ENCODE data around the gene CRLF1. TPM values are rescaled to one million over a fixed set of nuclear protein-coding genes. Genes with fewer than 3 reads are reported as not detected.
A peak's percentile ranks its signal among the peaks of the same experiment; 100 is the strongest.

CRLF1 gene
- total and polyA plus RNA-seq, 10 of the 15 experiments (the other 5 are each of a cell fraction or from before 2014, with no cell fraction given): 0.10 to 1.2 (median 0.49) TPM; not detected in 4

- TF ChIP-seq POLR2A (IDR thresholded peaks at IDR 0.05; ENCODE audit: low read depth, low read length): peak; percentile 75
- TF ChIP-seq NFXL1 (IDR thresholded peaks at IDR 0.05; ENCODE audit: borderline replicate concordance): no peak
- no peak for TF ChIP-seq NFYB (IDR thresholded peaks at IDR 0.05; ENCODE audit: insufficient read depth, low read depth, low read length)
- TF ChIP-seq IKZF2 (IDR thresholded peaks at IDR 0.05): peak in 1 of 2 experiments; percentile 26; a peak in 2 of 4 replicates
- TF ChIP-seq BRCA1 (IDR thresholded peaks at IDR 0.05; ENCODE audit: low read depth, low read length): no peak
- TF ChIP-seq NKRF (conservative IDR thresholded peaks at IDR 0.05): no peak
- TF ChIP-seq CHD2 (IDR thresholded peaks at IDR 0.05; ENCODE audit: borderline replicate concordance, low read depth, low read length): peak; percentile 80
- no peak for TF ChIP-seq FOS (IDR thresholded peaks at IDR 0.05; ENCODE audit: borderline replicate concordance, extremely low read depth, insufficient read length)
- peak; percentile 36; the same call in 1 of the 2 replicates for TF ChIP-seq ZNF687 (IDR thresholded peaks at IDR 0.05)
- peak in 1 of 2 experiments; percentile 40; a peak in 1 of 4 replicates for TF ChIP-seq BHLHE40 (IDR thresholded peaks at IDR 0.05; ENCODE audit: borderline replicate concordance in 1 of 2, low read depth in 2 of 2, low read length in 1 of 2)
- peak; percentile 60; the same call in 1 of the 2 replicates for TF ChIP-seq MLLT1 (IDR thresholded peaks at IDR 0.05)
- no peak for TF ChIP-seq SRF (IDR thresholded peaks at IDR 0.05; ENCODE audit: low read depth in 2 of 2, low read length in 2 of 2)
- no peak for TF ChIP-seq RAD51 (IDR thresholded peaks at IDR 0.05)
- TF ChIP-seq ZNF24 (IDR thresholded peaks at IDR 0.05): no peak
- 0 out of 2 replicates have a peak, but pooled peaks have one; percentile 35 for TF ChIP-seq RB1 (IDR thresholded peaks at IDR 0.05; ENCODE audit: borderline replicate concordance)
- peak; percentile 58; the same call in 1 of the 2 replicates for TF ChIP-seq HDGF (IDR thresholded peaks at IDR 0.05)
- TF ChIP-seq PAX8 (IDR thresholded peaks at IDR 0.05): no peak
- no peak for TF ChIP-seq RFX5 (IDR thresholded peaks at IDR 0.05; ENCODE audit: low read depth, low read length)
- no peak for TF ChIP-seq ZNF217 (IDR thresholded peaks at IDR 0.05)
- TF ChIP-seq JUND (IDR thresholded peaks at IDR 0.05; ENCODE audit: low read depth, low read length): no peak
- peak; percentile 54; the same call in 1 of the 3 replicates for TF ChIP-seq POU2F2 (IDR thresholded peaks at IDR 0.05; ENCODE audit: borderline replicate concordance, low read depth, low read length)
- no peak for TF ChIP-seq KLF5 (IDR thresholded peaks at IDR 0.05; ENCODE audit: partially characterized antibody)
- TF ChIP-seq ATF2 (IDR thresholded peaks at IDR 0.05; ENCODE audit: low read length): no peak
These were observed 62.7 kb downstream of the CRLF1 start (continued) for GRCh38 chr19:18543814-18544475.
